Activated CD4-positive, alpha-beta T cell treated with anti-CD3 and anti-CD28 coated beads, Interleukin-2, amount 10 ng/mL, durations not matched to agents 7 days and 5 days (primary cell): ENCODE data around the gene TUBGCP4. TPM values are rescaled to one million over a fixed set of nuclear protein-coding genes. Genes with fewer than 3 reads are reported as not detected.
"Not testable (repeated sequence)": the region's sequence is repeated elsewhere in the genome, so short reads cannot be mapped to it uniquely, and the experiment has no call there.

Source experiments
- CTCF ChIA-PET: fragments of 350-600 bp; sonication (Branson Sonifier 250); formaldehyde crosslinking; loops from one replicate; lab custom pipeline; 2021; ENCODE audit warnings: antibody characterized with exemption; lab: Charles Lee
- POLR2A ChIA-PET: fragments of 350-600 bp; sonication (Branson Sonifier 250); formaldehyde crosslinking; loops from one replicate; lab custom pipeline; 2021; ENCODE audit warnings: antibody characterized with exemption; lab: Charles Lee
- DNase-seq: peaks from one replicate; pipeline ENCODE4 v3.0.0-alpha.2; 2020
- H3K27ac Mint-ChIP-seq: one replicate; pipeline ENCODE4 v1.8.0; 2021; ENCODE audit warnings: mild to moderate bottlenecking, moderate library complexity, mixed read lengths
- H3K27me3 Mint-ChIP-seq: one replicate; pipeline ENCODE4 v1.8.0; 2021; ENCODE audit warnings: mixed read lengths
- H3K36me3 Mint-ChIP-seq: one replicate; pipeline ENCODE4 v1.8.0; 2021; ENCODE audit warnings: low read depth, mixed read lengths
- H3K4me1 Mint-ChIP-seq: one replicate; pipeline ENCODE4 v1.8.0; 2021; ENCODE audit warnings: mixed read lengths
- H3K4me3 Mint-ChIP-seq: one replicate; pipeline ENCODE4 v1.8.0; 2021; ENCODE audit warnings: mild to moderate bottlenecking, moderate library complexity, mixed read lengths
- H3K9me3 Mint-ChIP-seq: one replicate; pipeline ENCODE4 v1.8.0; 2021; ENCODE audit warnings: mixed read lengths
- total RNA-seq, 2 experiments: library from RNA; stranded (reverse); gene quantifications; one replicate each; pipeline ENCODE4 v1.2.3, GENCODE V29; 2021

Gene TUBGCP4
- total RNA-seq, 2 experiments from 2014 or later = 35.0 to 38.1 TPM

DNA sequence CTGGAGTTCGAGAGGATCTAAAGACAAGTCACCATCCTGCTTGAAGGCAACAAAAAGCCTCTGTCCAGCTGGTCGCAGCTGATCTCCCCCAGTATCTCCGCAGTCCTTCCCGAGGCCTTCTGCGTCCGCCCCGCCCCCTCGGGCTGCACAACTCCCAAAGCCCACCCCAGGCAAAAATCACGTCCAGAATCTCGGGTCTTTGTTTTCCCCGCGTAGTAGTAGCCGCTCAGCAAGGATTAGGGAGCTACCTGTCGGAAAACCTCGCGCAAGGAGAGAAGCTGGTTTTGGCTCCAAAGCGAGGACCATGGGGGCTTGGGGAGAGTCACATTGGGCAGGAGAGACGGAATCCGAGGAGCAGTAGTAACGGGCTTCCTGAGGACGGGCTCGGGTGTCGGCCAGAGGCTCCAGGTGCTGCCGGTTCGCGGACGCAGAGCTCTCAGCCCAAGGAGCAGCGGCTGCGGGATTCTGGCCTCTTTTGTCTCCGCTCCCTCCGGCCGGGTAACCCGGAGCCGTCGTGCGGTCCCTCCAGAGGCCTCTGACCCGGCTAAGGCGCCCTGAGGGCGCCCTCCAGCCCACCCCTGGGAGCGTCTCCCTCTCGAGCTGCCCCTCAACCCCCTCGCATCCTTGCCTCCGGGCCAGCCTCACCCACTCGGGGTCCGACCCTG is 459 bp upstream of the TUBGCP4 start:
- ChIA-PET POLR2A (interaction anchor here (0.5 to 0.7 kb wide), 2 partner anchors 140 to 1657 kb away, joined by 3 read pairs; no protein-coding TSS in a partner anchor), CTCF (interaction anchor here (0.7 to 3.2 kb wide), 7 partner anchors 8 to 426 kb away, joined by 3 to 15 read pairs (median 4); no protein-coding TSS in a partner anchor)
- Mint-ChIP-seq H3K9me3 (peaks cover 11% of the 10 kb centered on the region), H3K4me1 (peaks cover 50% of the 10 kb centered on the region), H3K27me3 (no peaks in the 10 kb centered on the region), H3K36me3 (peaks cover 63% of the 10 kb centered on the region), H3K27ac (peak overlapping the region; percentile 90), H3K4me3 (peak overlapping the region; percentile 89)
- no peak for DNase-seq

DNA sequence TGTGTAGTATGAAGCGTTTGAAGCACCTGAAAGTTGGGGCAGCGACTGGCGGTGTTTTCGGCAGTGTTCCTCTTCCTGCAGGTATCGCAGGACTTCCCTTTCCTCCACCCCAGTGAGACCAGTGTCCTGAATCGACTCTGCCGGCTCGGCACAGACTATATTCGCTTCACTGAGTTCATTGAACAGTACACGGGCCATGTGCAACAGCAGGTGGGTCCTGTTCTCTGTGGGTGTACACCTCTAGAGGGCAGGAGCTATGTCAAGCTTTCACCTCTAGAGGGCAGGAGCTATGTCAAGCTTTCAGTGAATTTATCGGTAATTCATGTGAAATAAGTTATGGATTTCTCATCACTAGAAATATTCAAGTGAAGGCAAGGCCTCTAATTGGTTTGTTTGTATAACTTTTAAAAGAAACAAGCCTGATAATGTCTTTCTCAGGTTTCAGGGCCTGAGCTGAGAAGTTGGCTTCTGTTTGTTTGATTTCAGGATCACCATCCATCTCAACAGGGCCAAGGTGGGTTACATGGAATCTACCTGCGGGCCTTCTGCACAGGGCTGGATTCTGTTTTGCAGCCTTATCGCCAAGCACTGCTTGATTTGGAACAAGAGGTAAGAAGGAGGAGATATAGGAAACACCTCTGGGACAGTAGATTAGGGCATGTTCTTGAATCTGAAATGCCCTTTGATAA is 5.3 kb downstream of the TUBGCP4 start:
- ChIA-PET POLR2A (no interaction called here), CTCF (interaction anchor here (1.3 to 1.6 kb wide), 2 partner anchors 11 to 15 kb away, joined by 4 read pairs; no protein-coding TSS in a partner anchor)
- Mint-ChIP-seq H3K4me1 (peaks cover 23% of the 10 kb centered on the region), H3K9me3 (no peaks in the 10 kb centered on the region), H3K27ac (no peak overlapping the region), H3K4me3 (no peak overlapping the region), H3K36me3 (peaks cover 55% of the 10 kb centered on the region), H3K27me3 (no peaks in the 10 kb centered on the region)
- peak; percentile 54 for DNase-seq

DNA sequence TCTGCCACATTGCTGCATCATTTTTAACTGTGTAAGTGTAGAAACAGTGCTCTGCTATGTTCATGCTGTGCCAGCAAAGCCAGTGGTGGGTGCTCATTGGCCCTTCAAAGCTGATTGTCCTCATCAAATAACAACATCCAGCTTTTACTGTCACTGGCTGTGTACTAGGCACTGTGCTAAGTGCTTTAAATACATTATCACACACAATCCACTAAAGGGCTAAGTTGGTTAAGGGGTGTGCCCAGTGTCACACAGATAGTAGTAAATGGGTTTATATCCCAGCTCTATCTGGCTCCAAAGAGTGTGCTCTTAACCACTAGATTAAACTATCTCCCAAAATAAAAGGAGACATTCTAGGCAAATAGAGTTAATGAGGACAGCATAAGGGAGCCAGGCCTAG is 7.7 kb downstream of the TUBGCP4 start:
- Mint-ChIP-seq H3K4me1 (peaks cover 6% of the 10 kb centered on the region), H3K36me3 (peaks cover 57% of the 10 kb centered on the region), H3K27ac (no peak overlapping the region), H3K4me3 (no peak overlapping the region), H3K27me3 (no peaks in the 10 kb centered on the region), H3K9me3 (no peaks in the 10 kb centered on the region)
- CTCF ChIA-PET = interaction anchor here (0.5 to 0.9 kb wide), 2 partner anchors 9 to 67 kb away, joined by 3 to 4 read pairs; no protein-coding TSS in a partner anchor
- no peak for DNase-seq
- POLR2A ChIA-PET = no interaction called here

DNA sequence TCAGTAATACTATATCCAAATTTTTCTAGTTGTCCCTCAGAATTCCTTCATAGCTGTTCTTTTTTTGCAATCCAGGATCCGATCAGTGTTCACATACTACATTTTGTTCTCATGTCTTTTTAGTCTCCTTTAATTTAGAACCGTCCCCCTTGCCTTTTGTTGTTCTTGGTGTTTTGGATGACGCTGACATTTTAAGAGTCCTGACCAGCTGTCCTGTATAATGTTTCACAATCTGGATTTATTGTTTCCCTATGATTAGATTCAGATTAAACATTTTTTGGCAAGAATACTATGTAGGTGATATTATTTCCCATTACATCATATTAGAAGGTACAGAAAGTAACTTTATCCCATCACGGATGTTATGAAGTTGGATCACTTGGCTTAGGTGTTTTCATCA is 11.4 kb downstream of the TUBGCP4 start:
- H3K36me3 Mint-ChIP-seq = peaks cover 66% of the 10 kb centered on the region
- no peak for DNase-seq
- CTCF ChIA-PET = interaction anchor here (0.8 kb wide), 1 partner anchor 22 kb away, joined by 4 read pairs; no protein-coding TSS in a partner anchor

GRCh38 chr15:43383070-43383469 is 12.2 kb downstream of the TUBGCP4 start:
- H3K36me3 Mint-ChIP-seq = peaks cover 65% of the 10 kb centered on the region

More for the DNA sequence above, 11.4 kb downstream of the TUBGCP4 start:
- Mint-ChIP-seq H3K9me3 (no peaks in the 10 kb centered on the region), H3K27ac (no peak overlapping the region), H3K27me3 (no peaks in the 10 kb centered on the region), H3K4me3 (no peak overlapping the region), H3K4me1 (peaks cover 2% of the 10 kb centered on the region)
- POLR2A ChIA-PET = no interaction called here

GRCh38 chr15:43390723-43391122 is 19.8 kb downstream of the TUBGCP4 start:
- CTCF ChIA-PET = interaction anchor here (0.6 to 1.2 kb wide), 4 partner anchors 14 to 923 kb away, joined by 3 to 4 read pairs (median 4); no protein-coding TSS in a partner anchor
- DNase-seq = no peak
- POLR2A ChIA-PET = interaction anchor here (0.7 kb wide), 1 partner anchor 9 kb away, joined by 3 read pairs; no protein-coding TSS in a partner anchor
- Mint-ChIP-seq H3K4me3 (no peak overlapping the region), H3K27me3 (no peaks in the 10 kb centered on the region), H3K4me1 (no peaks in the 10 kb centered on the region), H3K36me3 (peaks cover 56% of the 10 kb centered on the region), H3K27ac (no peak overlapping the region), H3K9me3 (peaks cover 2% of the 10 kb centered on the region)

More at GRCh38 chr15:43383070-43383469, 12.2 kb downstream of the TUBGCP4 start:
- Mint-ChIP-seq H3K27ac (no peak overlapping the region), H3K4me1 (no peaks in the 10 kb centered on the region), H3K4me3 (no peak overlapping the region), H3K9me3 (no peaks in the 10 kb centered on the region), H3K27me3 (no peaks in the 10 kb centered on the region)
- no peak for DNase-seq
- ChIA-PET POLR2A (no interaction called here), CTCF (no interaction called here)

GRCh38 chr15:43393592-43393991 is 22.7 kb downstream of the TUBGCP4 start:
- CTCF ChIA-PET = interaction anchor here (0.7 kb wide), 1 partner anchor 261 kb away, joined by 3 read pairs; no protein-coding TSS in a partner anchor
- H3K27me3 Mint-ChIP-seq, POLR2A ChIA-PET, H3K4me3 Mint-ChIP-seq, H3K27ac Mint-ChIP-seq, H3K9me3 Mint-ChIP-seq, DNase-seq, H3K4me1 Mint-ChIP-seq: not testable (repeated sequence)
- peaks cover 55% of the 10 kb centered on the region for H3K36me3 Mint-ChIP-seq

DNA sequence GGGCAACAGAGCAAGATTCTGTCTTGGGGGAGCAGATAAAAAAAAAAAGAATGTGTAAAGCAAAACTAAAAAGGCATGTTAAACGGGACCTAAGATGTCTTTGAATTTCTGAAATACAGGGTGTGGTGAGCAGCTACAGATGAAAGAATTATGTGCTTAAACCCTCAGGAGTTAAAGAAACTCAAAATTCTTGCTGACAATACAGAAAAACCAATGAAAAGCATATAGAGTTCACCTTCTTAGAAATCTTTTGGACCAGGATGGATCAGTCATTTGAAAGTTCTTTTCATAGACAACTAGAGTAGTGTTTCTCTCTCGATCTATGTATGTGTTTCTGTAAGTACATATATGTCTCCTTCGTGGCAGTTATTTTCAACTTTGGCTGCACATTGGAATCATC is 31.4 kb downstream of the TUBGCP4 start:
- DNase-seq = no peak
- Mint-ChIP-seq H3K27ac (no peak overlapping the region), H3K9me3 (no peaks in the 10 kb centered on the region), H3K36me3 (peaks cover 65% of the 10 kb centered on the region), H3K4me3 (no peak overlapping the region), H3K27me3 (no peaks in the 10 kb centered on the region), H3K4me1 (peaks cover 6% of the 10 kb centered on the region)
- ChIA-PET POLR2A (interaction anchor here (0.7 kb wide), 1 partner anchor 13 kb away, joined by 3 read pairs; no protein-coding TSS in a partner anchor), CTCF (interaction anchor here (0.6 kb wide), 1 partner anchor 1134 kb away, joined by 3 read pairs; no protein-coding TSS in a partner anchor)

DNA sequence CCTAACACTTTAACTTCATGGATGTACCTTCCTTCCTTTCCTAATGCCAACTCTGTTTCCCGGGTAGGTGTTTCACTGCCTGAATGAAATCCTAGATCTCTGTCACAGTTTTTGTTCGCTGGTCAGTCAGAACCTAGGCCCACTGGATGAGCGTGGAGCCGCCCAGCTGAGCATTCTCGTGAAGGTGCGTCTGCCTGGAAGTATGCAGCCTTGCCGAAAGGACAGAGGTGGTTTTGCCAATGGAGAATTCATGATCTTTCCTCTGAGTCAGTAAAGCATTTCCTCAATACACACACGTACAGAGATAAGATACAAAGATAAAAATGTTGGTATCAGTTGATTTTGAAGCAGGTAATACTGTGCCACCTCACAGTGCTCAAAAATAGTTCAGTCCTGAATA is 32.7 kb downstream of the TUBGCP4 start:
- ChIA-PET POLR2A (no interaction called here), CTCF (interaction anchor here (1.2 kb wide), 1 partner anchor 14 kb away, joined by 4 read pairs; no protein-coding TSS in a partner anchor)
- Mint-ChIP-seq H3K27ac (peak overlapping the region; percentile 55), H3K4me1 (peaks cover 6% of the 10 kb centered on the region), H3K36me3 (peaks cover 72% of the 10 kb centered on the region), H3K4me3 (no peak overlapping the region), H3K9me3 (no peaks in the 10 kb centered on the region), H3K27me3 (no peaks in the 10 kb centered on the region)
- no peak for DNase-seq

DNA sequence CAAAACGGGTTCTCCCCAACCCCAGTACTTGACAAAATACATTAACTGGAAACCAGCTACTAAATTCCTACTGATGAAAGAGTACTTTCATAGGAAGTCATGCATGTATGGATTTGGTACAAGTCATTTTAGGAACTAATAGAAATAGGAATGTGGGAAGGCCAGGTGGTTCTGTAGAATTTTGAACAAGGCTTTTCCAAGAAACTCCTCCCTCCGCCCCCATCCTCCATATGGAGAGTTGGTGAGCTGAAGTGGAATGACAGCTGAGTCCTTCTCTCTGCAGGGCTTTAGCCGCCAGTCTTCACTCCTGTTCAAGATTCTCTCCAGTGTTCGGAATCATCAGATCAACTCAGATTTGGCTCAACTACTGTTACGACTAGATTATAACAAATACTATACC is 33.2 kb downstream of the TUBGCP4 start:
- Mint-ChIP-seq H3K27me3 (no peaks in the 10 kb centered on the region), H3K36me3 (peaks cover 72% of the 10 kb centered on the region), H3K9me3 (no peaks in the 10 kb centered on the region), H3K4me3 (no peak overlapping the region), H3K27ac (no peak overlapping the region), H3K4me1 (peaks cover 6% of the 10 kb centered on the region)
- DNase-seq = no peak
- ChIA-PET POLR2A (no interaction called here), CTCF (interaction anchor here (1.2 kb wide), 1 partner anchor 13 kb away, joined by 4 read pairs; no protein-coding TSS in a partner anchor)

DNA sequence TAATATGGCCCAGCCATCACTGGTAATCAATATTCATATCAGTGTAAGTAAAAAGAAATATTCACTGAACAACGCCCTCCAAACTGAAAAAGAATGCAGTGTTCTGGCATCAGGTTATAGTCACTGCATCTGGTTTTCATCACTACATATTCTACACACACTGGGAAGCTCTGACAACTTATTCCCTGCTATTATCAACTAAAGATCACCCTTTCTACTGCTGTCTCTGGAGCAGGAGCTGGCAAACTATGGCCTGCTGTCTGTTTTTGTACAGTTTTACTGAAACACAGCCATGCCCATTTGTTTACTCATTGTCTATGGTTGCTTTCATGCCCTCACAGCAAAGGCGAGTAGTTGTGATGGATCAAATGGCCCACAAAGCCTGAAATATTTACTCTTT is 35.3 kb downstream of the TUBGCP4 start:
- Mint-ChIP-seq H3K36me3 (peaks cover 74% of the 10 kb centered on the region), H3K4me1 (peaks cover 6% of the 10 kb centered on the region), H3K27ac (no peak overlapping the region), H3K27me3 (no peaks in the 10 kb centered on the region), H3K9me3 (no peaks in the 10 kb centered on the region), H3K4me3 (no peak overlapping the region)
- ChIA-PET POLR2A (no interaction called here), CTCF (interaction anchor here (0.9 to 1.7 kb wide), 2 partner anchors 9 to 10 kb away, joined by 4 to 5 read pairs; no protein-coding TSS in a partner anchor)
- no peak for DNase-seq

GRCh38 chr15:43406808-43407207 is 35.9 kb downstream of the TUBGCP4 start:
- DNase-seq = no peak
- ChIA-PET POLR2A (no interaction called here), CTCF (interaction anchor here (0.9 to 1.7 kb wide), 2 partner anchors 9 to 10 kb away, joined by 4 to 5 read pairs; no protein-coding TSS in a partner anchor)
- Mint-ChIP-seq H3K4me3 (no peak overlapping the region), H3K27ac (no peak overlapping the region), H3K4me1 (peaks cover 6% of the 10 kb centered on the region), H3K36me3 (peaks cover 69% of the 10 kb centered on the region), H3K9me3 (no peaks in the 10 kb centered on the region), H3K27me3 (no peaks in the 10 kb centered on the region)
